Activated T-cell treated with anti-CD3 and anti-CD28 coated beads, Interleukin-2, amount 50 U/mL, for 48 hours (primary cell): ENCODE measurements around the gene SEPTIN5.
"Not testable (repeated sequence)": the region's sequence is repeated elsewhere in the genome, so short reads cannot be mapped to it uniquely, and the experiment has no call there.

Experiments used
- DNase-seq, 2 experiments: peaks; one replicate each; pipeline ENCODE4 v3.0.0-alpha.2; 2020

SEPTIN5 gene

GRCh38 chr22:19720999-19721329, 6.7 kb downstream of the SEPTIN5 start:
- no peak for DNase-seq

DNA sequence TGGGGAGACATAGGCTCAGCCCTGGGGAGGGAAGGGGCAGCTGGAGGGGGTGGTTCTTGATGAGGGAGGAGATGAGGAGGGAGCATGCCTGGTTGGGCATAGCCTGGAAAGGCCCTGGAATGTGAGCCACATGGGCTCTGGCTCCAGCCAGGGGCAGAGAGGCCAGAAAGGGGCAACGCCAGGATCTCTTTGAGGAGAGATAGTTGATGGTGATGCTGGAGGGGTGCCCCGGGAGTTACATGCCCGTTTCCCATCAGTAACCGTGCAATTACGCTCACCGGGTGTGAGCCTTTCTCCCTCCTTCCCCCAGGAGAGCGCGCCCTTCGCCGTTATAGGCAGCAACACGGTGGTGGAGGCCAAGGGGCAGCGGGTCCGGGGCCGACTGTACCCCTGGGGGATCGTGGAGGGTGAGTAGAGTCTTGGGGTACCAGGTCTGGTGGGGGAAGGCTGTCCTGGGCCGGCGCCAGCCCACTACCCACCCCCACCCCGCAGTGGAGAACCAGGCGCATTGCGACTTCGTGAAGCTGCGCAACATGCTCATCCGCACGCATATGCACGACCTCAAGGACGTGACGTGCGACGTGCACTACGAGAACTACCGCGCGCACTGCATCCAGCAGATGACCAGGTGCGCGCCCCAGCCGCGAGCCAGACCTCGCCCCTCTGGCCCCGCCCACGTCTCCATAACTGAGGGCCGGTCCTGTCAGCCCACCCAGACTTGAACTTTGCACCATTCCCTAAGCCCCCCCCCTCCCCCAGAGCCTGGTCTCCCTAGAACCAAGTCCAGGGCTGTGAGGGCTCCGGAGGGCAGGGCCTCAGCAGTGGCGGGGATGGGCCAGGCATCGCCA, 7.3 kb downstream of the SEPTIN5 start:
- DNase-seq = no peak

GRCh38 chr22:19722178-19722981, 8.1 kb downstream of the SEPTIN5 start:
- no peak for DNase-seq

DNA sequence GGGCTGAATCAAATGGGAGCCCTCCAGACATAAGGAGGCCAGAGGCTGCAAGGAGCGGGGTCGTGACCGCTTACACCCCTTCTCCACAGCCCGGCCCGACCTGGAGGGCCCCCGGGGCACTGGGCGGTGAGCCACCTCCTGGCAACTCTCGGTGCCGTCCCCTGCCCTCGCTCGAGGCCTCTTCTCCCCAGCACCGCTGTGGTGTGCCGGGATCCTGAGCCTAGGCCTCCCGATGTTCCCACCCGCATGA, 8.6 kb downstream of the SEPTIN5 start:
- DNase-seq = no peak

GRCh38 chr22:19723232-19723982, 9.1 kb downstream of the SEPTIN5 start, which contains the start of gene GP1BB:
Gene GP1BB, plus strand, starts transcription at chr22:19723539. Its CDS starts 31 bp downstream, at chr22:19723570.
- peak; percentile 47 to 68 for DNase-seq

DNA sequence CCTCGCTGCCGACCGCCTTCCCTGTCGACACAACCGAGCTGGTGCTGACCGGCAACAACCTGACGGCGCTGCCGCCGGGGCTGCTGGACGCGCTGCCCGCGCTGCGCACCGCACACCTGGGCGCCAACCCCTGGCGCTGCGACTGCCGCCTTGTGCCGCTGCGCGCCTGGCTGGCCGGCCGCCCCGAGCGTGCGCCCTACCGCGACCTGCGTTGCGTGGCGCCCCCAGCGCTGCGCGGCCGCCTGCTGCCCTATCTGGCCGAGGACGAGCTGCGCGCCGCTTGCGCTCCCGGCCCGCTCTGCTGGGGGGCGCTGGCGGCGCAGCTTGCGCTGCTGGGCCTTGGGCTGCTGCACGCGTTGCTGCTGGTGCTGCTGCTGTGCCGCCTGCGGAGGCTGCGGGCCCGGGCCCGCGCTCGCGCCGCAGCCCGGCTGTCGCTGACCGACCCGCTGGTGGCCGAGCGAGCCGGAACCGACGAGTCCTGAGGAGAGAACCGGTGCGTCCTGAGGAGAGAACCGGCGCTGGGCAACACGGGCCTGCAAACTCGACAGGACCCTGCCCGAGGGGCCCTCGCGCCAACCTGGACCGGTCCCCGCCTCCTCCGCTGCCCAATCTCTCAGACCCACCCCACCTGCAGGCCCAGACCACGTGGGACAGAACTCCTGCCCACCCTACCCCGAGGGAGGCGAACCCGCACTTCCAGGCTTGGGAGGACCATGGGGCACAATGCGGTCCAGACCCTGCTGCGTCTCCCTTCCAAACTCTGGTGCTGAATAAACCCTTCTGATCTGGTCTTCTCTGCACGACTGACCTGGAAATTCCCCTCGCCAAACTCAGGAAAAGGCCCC, 9.9 kb downstream of the SEPTIN5 start:
- peak; percentile 62 to 74 for DNase-seq

DNA sequence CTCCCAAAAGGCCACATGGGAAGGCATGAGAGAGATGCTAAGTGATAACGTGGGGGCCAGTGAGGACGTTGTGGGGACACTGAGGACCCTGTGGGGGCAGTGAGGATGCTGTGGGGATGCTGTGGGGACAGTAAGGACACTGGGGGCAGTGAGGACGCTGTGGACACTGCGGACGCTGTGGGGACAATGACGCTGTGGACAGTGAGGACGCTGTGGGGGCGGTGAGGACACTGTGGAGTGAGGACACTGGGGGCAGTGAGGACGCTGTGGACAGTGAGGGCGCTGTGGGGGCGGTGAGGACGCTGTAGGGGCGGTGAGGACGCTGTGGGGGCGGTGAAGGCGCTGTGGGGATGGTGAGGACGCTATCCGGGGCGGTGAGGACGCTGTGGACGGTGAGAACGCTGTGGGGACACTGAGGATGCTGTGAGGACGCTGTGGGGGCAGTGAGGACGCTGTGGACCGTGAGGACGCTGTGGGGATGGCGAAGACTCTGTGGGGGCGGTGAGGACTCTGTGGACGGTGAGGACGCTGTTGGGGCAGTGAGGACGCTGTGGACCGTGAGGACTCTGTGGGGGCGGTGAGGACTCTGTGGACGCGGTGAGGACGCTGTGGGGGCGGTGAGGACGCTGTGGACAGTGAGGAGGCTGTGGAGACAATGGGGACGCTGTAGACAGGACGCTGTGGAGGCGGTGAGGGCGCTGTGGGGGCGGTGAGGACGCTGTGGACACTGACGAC, 10.8 kb downstream of the SEPTIN5 start:
- DNase-seq = no peak

- not testable (repeated sequence) for DNase-seq
Observed at GRCh38 chr22:19726064-19726788, 11.9 kb downstream of the SEPTIN5 start.

DNA sequence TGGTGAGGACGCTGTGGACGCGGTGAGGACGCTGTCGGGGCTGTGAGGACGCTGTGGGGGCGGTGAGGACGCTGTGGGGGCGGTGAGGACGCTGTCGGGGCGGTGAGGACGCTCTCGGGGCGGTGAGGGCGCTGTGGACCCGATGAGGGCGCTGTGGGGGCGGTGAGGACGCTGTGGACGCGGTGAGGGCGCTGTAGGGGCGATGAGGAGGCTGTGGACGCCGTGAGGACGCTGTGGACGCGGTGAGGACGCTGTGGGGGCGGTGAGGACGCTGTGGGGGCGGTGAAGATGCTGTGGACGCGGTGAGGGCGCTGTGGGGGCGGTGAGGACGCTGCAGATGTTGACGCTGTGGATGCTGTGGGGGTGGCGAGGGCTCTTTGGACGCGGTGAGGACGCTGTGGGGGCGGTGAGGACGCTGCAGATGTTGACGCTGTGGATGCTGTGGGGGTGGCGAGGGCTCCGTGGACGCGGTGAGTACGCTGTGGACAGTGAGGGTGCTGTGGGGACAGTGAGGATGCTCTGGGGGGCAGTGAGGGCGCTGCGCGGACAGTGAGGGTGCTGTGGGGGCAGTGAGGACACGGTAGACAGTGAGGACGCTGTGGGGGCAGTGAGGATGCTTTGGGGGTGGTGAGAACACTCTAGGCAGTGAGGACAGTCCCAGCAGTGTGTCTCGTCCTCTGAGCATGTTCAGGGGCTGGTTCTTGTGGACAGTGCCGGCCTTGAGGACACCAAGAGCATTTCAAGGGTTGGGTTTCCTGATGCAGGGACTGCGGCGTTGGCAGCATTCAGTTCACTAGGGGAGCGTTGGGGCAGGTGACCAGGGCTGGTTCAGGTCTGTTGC, 13.2 kb downstream of the SEPTIN5 start:
- DNase-seq = no peak

GRCh38 chr22:19728271-19728670, 14.0 kb downstream of the SEPTIN5 start:
- no peak for DNase-seq

- no peak for DNase-seq
Observed at GRCh38 chr22:19728836-19729235, 14.5 kb downstream of the SEPTIN5 start.

DNA sequence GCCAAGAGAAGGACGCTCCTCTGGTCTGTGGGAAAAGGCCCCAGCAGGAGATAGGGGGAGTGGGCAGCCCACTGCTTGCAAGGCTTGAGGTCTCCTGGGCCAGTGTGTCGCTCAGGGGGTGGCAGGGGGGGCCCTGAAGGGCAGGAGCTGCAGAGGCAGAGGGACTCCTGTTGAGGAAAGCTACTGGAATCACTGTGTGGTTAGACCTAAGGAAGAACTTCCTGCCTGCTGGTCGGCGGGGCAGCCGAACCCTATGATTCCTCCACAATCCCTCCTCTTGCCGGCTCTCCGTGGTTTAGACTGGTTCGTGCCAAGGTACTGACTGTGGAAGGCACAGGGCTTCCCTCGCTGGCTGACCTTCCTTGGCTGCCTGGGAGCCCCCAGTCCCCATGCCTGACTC, 15.2 kb downstream of the SEPTIN5 start:
- DNase-seq = no peak

DNA sequence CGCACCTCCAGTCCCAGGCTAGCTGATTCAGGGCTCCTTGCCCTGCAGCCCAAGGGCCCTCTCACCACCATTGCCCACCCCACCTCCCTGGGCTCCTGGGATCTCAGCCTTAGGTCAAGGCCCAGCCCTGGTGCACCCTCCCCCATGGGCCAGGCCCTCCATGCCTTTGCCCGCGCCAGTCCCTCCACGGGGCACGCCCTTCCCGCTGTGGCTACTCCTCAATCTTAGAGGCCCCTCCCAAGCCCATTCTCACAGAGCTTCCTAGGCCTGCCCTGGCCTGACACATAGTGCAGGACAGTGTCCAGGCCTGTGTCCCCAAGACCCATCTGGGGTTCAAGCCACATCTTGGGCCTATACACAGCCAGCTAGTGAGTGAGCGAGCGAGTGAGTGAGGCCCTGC, 15.9 kb downstream of the SEPTIN5 start:
- DNase-seq = no peak

DNA sequence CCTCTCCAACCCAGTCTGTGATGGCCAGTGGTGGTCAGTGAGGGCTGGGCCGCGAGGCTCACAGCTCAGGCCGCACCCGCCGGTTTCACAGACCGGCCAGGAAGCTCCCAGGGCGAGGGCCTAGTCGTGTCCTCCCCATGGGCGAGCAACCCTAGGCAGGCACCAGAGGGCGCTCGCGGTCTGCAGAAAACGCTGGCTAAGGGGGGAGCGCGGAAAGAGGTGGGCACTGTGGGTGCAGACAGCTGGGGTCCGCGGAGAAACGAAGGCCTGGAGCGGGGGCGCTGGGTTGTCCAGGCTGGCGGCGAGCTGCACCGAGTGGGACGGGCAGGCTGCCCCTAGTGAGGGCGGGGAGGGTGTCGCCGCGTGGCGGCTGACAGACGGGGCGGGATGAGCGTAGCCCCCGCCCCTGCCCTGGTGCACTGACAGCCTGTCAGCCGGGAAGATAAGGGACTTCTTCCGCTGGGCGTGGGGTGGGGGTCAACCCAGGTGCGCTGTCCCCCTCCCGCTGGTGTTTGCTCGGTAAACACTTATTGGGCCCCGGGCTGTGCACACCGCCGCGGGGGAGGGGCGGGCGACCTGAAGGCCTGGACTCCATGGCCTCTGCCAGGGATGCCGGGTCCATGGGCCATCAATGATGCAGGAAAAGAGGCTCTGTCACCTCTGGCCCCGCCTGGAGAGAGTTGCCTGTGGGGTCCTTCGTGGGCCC, 16.5 kb downstream of the SEPTIN5 start:
- DNase-seq = peak; percentile 90

DNA sequence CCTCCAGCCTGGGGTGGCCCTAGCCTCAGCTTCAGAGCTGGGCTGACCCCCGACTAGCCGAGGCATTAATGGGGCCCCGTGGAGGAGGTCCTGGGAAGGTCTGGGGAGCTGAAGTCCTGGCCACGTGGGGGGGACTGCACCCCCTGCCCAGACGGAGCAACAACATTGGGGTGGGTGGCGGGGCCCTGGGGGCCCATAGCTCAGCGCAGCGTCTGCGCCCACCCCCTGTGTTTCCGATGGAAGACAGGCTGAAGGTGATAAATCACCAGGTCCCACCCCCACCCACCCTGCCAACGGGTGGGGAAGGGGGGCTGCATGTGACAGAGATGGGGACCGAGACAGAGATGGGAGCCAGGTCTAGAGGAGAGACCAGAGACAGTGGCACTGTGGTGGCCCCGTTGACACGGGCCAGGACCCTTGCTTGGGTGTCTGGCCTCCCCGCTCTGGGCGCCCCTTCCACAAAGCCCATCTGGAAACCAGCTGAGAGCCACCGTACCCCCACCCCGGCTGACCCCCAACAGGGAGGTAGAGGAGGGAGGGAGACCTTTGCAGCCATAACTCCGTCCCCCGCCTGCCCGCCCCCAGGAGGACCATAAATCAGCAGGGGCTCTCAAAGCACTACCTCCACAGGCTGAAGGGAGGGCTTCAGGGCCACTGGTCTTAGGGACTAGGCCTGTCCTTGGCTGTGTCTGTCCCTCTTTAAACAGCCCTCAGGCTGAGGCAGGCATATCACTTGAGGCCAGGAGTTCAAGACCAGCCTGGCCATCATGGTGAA, 17.2 kb downstream of the SEPTIN5 start:
- no peak for DNase-seq

- DNase-seq = no peak
Observed at GRCh38 chr22:19732403-19733113, 18.3 kb downstream of the SEPTIN5 start.

GRCh38 chr22:19733755-19734154, 19.5 kb downstream of the SEPTIN5 start:
- no peak for DNase-seq

GRCh38 chr22:19734163-19734562, 19.9 kb downstream of the SEPTIN5 start:
- no peak for DNase-seq
